ENCODE measurements around the gene IFITM2. TPM values are rescaled to one million over a fixed set of nuclear protein-coding genes. Genes with fewer than 3 reads are reported as not detected.

The IFITM2 gene
- total and polyA plus RNA-seq, 4 donors: 8.5 to 1,441 (median 404) TPM

DNA sequence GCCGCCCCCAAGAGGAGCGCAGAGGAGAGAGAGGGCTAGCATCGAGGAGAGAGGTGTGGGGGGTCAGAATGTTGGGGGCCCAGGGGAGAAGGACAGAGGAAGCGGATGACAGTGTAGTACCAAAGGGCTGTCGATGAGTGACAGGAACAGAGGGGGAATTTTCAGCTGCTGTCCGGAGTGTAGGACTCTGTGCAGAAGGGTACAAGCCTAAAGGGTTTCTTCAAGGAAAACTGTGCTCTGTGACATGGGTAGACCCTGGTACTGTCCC is 34.8 kb upstream of the IFITM2 start:
- WGBS: 89% methylated on average over 6 of the region's 6 CpGs
- TF ChIP-seq NR2F2 (IDR thresholded peaks at IDR 0.05): no peak
- TF ChIP-seq HNF4A (conservative IDR thresholded peaks at IDR 0.05): no peak
- no peak for TF ChIP-seq YY1 (IDR thresholded peaks at IDR 0.05)
- no peak for DNase-seq (ENCODE audit: low spot score)
- no peaks in the 10 kb centered on the region for H3K27me3 ChIP-seq (ENCODE audit: control insufficient read depth in 4 of 4, insufficient read depth in 4 of 4, low read length in 3 of 4)
- no peak overlapping the region for H3K4me3 ChIP-seq (ENCODE audit: low read depth in 1 of 3, low read length in 3 of 3)
- peaks cover 0 to 3% (median 0%) of the 10 kb centered on the region in 4 donors for H3K4me1 ChIP-seq (ENCODE audit: control insufficient read depth in 4 of 4, insufficient read depth in 4 of 4, low read length in 3 of 4)
- no peaks in the 10 kb centered on the region for H3K9me3 ChIP-seq (ENCODE audit: control insufficient read depth in 4 of 4, low read length in 3 of 4)
- H3K36me3 ChIP-seq (ENCODE audit: control insufficient read depth in 4 of 4, insufficient read depth in 3 of 4, low read depth in 1 of 4, low read length in 3 of 4): no peaks in the 10 kb centered on the region
- H3K27ac ChIP-seq (ENCODE audit: low read depth in 1 of 2, low read length in 2 of 2): no peak overlapping the region
- H3K9ac ChIP-seq (ENCODE audit: low read depth in 1 of 2, low read length in 2 of 2): no peak overlapping the region

DNA sequence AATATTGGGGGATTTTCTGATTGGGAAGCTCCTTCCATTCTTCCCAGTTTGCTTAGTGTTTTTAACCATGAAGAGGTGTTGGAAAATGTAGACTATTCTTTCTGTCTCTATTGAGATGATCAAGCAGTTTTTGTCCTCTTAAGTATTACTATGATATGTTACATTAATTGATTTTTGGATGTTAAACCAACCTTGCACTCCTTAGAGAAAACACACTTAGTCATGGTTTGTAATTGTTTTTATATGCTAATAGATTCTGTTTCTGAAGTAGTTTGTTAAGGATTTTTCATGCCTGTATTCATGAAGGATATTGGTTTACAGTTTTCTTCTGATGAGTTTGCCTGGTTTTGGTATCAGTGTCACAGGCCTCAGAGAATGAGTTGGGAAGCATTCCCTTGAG is 31.4 kb upstream of the IFITM2 start:
- H3K27ac ChIP-seq (ENCODE audit: low read depth in 1 of 2, low read length in 2 of 2): no peak overlapping the region
- H3K9ac ChIP-seq (ENCODE audit: low read depth in 1 of 2, low read length in 2 of 2): no peak overlapping the region
- no peak overlapping the region for H3K4me3 ChIP-seq (ENCODE audit: low read depth in 1 of 3, low read length in 3 of 3)
- no peaks in the 10 kb centered on the region for H3K36me3 ChIP-seq (ENCODE audit: control insufficient read depth in 4 of 4, insufficient read depth in 3 of 4, low read depth in 1 of 4, low read length in 3 of 4)
- no peaks in the 10 kb centered on the region for H3K27me3 ChIP-seq (ENCODE audit: control insufficient read depth in 4 of 4, insufficient read depth in 4 of 4, low read length in 3 of 4)
- peaks cover 7 to 32% (median 25%) of the 10 kb centered on the region in 4 donors for H3K4me1 ChIP-seq (ENCODE audit: control insufficient read depth in 4 of 4, insufficient read depth in 4 of 4, low read length in 3 of 4)
- no peaks in the 10 kb centered on the region for H3K9me3 ChIP-seq (ENCODE audit: control insufficient read depth in 4 of 4, low read length in 3 of 4)
- TF ChIP-seq JUND (IDR thresholded peaks at IDR 0.05) (no peak), EGR1 (IDR thresholded peaks at IDR 0.05; ENCODE audit: low read depth in 2 of 2) (no peak), TAF1 (conservative IDR thresholded peaks at IDR 0.05) (no peak), FOXA1 (IDR thresholded peaks at IDR 0.05) (no peak), RAD21 (IDR thresholded peaks at IDR 0.05) (no peak), NR2F2 (IDR thresholded peaks at IDR 0.05) (no peak), HNF4G (IDR thresholded peaks at IDR 0.05) (no peak), FOXA2 (IDR thresholded peaks at IDR 0.05) (no peak), YY1 (IDR thresholded peaks at IDR 0.05) (no peak), RXRA (IDR thresholded peaks at IDR 0.05) (no peak), HNF4A (conservative IDR thresholded peaks at IDR 0.05) (no peak), GABPA (IDR thresholded peaks at IDR 0.05 in 1 of 2, conservative IDR thresholded peaks at IDR 0.05 in 1 of 2) (no peak), SP1 (IDR thresholded peaks at IDR 0.05) (no peak)
- TF ChIP-seq, protein P1, sequence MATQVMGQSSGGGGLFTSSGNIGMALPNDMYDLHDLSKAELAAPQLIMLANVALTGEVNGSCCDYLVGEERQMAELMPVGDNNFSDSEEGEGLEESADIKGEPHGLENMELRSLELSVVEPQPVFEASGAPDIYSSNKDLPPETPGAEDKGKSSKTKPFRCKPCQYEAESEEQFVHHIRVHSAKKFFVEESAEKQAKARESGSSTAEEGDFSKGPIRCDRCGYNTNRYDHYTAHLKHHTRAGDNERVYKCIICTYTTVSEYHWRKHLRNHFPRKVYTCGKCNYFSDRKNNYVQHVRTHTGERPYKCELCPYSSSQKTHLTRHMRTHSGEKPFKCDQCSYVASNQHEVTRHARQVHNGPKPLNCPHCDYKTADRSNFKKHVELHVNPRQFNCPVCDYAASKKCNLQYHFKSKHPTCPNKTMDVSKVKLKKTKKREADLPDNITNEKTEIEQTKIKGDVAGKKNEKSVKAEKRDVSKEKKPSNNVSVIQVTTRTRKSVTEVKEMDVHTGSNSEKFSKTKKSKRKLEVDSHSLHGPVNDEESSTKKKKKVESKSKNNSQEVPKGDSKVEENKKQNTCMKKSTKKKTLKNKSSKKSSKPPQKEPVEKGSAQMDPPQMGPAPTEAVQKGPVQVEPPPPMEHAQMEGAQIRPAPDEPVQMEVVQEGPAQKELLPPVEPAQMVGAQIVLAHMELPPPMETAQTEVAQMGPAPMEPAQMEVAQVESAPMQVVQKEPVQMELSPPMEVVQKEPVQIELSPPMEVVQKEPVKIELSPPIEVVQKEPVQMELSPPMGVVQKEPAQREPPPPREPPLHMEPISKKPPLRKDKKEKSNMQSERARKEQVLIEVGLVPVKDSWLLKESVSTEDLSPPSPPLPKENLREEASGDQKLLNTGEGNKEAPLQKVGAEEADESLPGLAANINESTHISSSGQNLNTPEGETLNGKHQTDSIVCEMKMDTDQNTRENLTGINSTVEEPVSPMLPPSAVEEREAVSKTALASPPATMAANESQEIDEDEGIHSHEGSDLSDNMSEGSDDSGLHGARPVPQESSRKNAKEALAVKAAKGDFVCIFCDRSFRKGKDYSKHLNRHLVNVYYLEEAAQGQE (IDR thresholded peaks at IDR 0.05): no peak
- TF ChIP-seq, protein P2, sequence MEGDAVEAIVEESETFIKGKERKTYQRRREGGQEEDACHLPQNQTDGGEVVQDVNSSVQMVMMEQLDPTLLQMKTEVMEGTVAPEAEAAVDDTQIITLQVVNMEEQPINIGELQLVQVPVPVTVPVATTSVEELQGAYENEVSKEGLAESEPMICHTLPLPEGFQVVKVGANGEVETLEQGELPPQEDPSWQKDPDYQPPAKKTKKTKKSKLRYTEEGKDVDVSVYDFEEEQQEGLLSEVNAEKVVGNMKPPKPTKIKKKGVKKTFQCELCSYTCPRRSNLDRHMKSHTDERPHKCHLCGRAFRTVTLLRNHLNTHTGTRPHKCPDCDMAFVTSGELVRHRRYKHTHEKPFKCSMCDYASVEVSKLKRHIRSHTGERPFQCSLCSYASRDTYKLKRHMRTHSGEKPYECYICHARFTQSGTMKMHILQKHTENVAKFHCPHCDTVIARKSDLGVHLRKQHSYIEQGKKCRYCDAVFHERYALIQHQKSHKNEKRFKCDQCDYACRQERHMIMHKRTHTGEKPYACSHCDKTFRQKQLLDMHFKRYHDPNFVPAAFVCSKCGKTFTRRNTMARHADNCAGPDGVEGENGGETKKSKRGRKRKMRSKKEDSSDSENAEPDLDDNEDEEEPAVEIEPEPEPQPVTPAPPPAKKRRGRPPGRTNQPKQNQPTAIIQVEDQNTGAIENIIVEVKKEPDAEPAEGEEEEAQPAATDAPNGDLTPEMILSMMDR (IDR thresholded peaks at IDR 0.05; ENCODE audit: low read depth, low read length, missing input control): no peak
- TF ChIP-seq, protein P3, sequence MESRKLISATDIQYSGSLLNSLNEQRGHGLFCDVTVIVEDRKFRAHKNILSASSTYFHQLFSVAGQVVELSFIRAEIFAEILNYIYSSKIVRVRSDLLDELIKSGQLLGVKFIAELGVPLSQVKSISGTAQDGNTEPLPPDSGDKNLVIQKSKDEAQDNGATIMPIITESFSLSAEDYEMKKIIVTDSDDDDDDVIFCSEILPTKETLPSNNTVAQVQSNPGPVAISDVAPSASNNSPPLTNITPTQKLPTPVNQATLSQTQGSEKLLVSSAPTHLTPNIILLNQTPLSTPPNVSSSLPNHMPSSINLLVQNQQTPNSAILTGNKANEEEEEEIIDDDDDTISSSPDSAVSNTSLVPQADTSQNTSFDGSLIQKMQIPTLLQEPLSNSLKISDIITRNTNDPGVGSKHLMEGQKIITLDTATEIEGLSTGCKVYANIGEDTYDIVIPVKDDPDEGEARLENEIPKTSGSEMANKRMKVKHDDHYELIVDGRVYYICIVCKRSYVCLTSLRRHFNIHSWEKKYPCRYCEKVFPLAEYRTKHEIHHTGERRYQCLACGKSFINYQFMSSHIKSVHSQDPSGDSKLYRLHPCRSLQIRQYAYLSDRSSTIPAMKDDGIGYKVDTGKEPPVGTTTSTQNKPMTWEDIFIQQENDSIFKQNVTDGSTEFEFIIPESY (IDR thresholded peaks at IDR 0.05): no peak
- TF ChIP-seq, protein P4, sequence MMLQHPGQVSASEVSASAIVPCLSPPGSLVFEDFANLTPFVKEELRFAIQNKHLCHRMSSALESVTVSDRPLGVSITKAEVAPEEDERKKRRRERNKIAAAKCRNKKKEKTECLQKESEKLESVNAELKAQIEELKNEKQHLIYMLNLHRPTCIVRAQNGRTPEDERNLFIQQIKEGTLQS (IDR thresholded peaks at IDR 0.05): no peak
- TF ChIP-seq, protein P5, sequence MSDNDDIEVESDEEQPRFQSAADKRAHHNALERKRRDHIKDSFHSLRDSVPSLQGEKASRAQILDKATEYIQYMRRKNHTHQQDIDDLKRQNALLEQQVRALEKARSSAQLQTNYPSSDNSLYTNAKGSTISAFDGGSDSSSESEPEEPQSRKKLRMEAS (IDR thresholded peaks at IDR 0.05): no peak
- DNase-seq (ENCODE audit: low spot score): no peak

All from liver (tissue), 9 donors.